RPMI7951 (cell line): ENCODE results near the gene LPCAT1. TPM values are rescaled to one million over a fixed set of nuclear protein-coding genes. Genes with fewer than 3 reads are reported as not detected.
"Not testable (repeated sequence)": the region's sequence is repeated elsewhere in the genome, so short reads cannot be mapped to it uniquely, and the experiment has no call there.

Experiments used
- DNase-seq: peaks from one replicate; pipeline ENCODE4 v3.0.0-alpha.2; 2012; ENCODE audit warnings: low read depth
- total RNA-seq: library from RNA; depleted of rRNA; stranded (reverse); fragments of >200 nt; shearing (Covaris generic); gene quantifications from 2 replicates; pipeline ENCODE4 v1.2.3, GENCODE V29; 2014

Gene LPCAT1
- total RNA-seq, 1 experiment from 2014 or later: 12.3 TPM

DNA sequence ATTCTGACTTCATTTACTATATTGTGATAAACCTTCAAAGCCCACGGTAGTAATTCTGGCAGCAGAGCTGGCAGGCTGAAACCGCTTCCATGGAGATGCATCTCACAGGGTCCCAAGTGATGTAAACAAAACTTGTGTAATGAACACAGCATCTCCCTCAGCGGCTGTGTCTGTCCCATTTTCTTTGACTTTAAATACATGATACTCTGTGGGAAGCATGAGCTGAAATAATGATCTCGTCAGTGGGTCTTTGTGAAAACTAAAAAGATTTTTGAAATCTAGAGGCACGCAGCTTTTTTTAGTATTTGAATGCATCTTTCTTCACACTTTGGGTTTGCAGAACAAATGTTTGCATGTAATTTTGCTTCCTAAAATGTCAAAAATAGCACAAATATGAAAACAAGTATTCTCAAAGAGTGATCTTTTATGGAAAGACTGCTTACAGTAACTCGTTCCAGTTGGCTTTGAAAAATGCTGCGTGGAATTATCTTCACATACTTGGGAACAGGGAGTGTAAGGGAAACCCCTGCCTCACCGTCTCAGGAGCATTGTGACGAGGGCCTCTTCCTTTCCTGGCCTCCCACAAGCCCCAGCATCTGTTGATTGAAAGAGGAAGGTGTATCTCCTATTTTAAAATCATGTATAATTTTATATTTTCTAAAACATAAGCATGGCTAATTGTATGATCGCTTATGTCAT is 18.1 kb upstream of the LPCAT1 start:
- DNase-seq: no peak

DNA sequence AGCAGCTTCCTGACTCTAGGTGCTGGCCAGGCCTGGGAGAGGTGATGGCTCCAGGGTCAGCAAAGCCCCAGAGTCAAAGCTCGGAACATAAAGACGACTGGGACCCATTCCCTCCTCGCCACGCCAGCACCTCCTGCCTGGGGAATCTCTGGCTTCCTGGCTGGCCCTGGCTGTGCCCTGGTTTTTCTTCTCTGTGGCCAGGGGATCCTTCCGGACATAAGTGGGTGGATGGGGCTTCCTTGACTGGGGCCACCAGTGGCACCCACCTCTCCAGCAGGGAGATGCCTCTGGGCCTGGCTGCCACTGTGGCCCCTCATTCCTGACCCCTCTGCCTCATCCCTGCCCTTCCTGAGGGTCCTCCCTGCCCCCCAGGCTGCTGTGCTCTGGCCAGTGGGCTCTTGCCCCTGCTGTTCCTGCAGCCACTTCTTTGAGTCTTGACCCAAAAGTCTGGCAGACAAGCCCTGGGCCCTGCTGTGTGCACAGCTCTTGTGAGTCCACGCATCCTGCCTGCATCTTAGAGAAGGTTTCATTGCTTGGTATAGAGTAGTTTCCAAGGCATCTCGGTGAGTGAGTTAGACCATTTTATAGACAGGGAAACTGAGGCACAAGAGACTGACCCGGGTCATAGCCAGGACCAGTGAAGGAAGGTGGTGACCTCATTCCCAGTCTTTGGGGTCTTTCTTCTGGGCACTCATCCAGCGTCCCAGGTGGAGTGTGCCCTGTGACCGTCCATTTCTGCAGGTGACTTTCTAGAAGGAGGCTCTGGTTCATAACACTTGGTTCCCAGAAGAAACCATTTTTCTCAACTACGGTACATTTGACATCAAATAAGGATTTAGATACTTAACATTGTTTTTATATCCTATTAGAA is 17.3 kb upstream of the LPCAT1 start:
- no peak for DNase-seq

DNA sequence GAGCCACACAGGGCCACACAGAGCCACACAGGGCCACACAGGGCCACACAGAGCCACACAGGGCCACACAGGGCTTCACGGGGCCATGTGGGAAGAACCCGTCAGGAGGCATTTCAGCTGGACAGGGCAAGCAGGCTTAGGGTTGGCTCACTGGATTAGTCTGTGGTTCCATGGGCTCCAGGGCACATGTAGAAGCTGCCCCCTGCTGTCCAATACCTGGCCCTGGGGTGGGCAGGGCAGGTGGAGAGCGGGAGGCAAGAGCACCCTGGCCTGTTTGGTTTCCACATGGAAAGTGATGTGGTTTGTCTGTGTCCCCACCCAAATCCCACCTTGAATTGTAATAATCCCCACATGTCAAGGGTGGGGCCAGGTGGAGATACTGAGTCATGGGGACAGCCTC is 16.4 kb upstream of the LPCAT1 start:
- DNase-seq: no peak

DNA sequence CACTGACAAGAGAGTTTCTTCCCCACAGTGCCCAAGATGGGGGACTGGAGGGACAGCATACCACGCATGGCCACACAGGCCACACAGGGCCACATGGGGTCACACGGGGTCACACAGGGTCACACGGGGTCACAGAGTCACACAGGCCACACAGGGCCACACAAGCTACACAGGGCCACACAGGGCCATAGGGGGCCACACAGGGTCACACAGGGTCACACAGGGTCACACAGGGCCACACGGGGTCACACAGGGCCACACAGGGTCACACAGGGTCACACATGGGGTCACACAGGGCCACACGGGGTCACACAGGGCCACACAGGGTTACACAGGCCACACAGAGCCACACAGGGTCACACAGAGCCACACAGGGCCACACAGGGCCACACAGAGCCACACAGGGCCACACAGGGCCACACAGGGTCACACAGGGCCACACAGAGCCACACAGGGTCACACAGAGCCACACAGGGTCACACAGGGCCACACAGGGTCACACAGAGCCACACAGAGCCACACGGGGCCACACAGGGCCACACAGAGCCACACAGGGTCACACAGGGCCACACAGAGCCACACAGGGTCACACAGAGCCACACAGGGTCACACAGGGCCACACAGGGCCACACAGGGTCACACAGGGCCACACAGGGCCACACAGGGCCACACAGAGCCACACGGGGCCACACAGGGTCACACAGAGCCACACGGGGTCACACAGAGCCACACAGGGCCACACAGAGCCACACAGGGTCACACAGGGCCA is 15.8 kb upstream of the LPCAT1 start:
- not testable (repeated sequence) for DNase-seq

DNA sequence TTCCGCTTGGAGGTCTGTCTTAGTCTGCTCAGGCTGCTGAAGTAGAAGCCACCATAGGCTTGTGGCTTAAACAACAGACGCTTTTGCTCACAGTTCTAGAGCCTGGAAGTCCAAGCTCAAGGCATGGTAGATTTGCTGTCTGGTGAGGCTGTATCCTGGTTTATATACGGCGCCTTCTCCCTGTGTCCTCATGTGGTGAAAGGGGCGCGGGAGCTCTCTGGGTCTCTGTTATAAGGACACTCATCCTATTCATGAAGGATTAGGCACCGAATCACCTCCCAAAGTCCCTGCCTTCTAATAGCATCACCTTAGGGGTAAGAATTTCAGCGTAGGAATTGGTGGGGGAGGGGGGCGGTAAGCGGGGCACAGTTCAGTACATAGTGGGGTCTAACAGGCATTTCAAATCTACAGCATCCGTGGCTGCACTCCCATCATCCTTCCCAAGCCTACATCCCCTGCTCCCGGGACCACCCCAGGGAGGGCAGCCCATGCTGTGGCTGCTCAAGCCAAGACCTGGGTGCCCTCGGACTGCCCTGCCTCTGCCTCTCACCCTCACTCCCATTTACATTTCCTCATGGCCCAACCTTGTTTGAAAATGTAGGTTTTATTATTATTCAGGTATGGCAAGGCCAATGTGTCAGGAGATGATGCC is 15.1 kb upstream of the LPCAT1 start:
- no peak for DNase-seq

DNA sequence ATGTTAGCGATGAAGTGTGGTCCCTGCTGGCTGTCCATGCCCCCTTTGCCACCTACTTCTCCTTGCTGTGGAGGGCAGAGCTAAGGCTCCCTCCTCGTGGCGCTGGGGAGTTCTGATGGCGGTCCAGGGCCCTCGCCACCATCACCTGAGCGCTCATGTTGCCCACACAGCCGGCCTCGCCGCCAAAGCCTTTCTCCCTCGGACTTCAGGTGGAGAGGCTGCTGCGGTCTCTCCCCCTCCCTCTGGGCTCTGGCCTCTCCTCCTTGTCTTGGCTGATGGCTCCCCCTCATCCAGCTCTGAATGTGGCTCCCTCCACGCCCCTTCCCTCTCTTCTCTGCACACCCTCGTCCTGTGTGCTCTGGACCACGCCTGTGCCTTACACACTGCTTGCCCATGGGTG is 14.5 kb upstream of the LPCAT1 start:
- no peak for DNase-seq

DNA sequence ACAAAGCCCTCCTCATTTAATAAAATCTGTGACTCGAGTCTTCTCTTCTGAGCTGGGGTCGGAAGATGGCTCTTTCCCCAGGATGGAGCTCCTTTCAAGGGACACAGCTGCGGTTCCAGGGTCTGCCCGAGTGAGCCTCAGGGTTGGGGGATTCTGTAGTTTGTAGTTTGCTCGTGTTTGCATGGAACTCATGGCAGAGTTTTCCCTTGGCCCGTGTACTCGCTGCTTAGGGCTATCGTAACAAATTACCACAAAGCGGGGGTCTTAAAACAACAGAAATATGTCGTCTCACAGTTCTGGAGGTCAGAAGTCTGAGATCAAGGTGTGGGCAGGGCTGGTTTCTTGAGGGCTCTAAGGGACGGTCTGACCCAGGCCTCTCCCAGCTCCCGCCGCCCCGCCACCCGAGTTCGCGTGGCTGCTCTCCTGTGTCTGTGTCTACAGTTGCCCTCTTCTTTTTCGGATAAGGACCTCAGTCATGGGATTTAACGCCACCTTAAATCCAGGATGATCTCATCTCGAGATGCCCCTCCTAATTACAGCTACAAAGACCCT is 13.9 kb upstream of the LPCAT1 start:
- DNase-seq: no peak

DNA sequence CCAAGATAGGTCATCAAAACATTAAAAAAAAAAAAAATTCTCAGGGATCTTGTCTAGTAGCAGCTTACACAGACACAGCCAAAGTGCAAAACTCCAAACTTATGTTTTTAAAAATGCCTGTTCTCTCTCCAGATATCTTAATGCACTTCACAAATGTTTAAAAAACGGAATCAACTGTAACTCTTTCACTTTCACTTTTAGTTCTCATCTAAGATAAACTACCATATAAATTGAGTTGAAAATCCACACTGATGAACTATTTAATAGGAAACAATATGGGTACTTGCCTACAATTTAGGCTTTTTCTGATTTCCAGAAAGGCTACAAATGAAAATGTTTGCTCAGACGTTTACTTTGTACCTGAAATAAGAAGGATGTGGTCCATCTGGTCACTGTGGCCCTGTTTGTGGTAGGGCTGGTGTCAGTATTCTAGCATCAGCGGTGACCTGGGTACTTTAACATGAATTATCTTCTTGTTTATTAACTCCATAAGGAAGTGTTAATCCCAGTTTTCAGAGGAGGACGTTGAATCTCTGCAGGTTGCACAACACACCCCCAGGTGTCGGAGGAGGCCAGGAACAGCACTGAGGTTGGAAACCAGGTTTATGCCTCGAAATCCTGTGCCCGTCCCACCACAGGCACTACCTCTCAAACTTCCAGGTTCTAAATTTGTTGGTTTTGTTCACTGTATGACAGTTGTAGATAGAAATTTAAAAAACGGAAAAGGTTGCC is 13.3 kb upstream of the LPCAT1 start:
- DNase-seq: no peak

DNA sequence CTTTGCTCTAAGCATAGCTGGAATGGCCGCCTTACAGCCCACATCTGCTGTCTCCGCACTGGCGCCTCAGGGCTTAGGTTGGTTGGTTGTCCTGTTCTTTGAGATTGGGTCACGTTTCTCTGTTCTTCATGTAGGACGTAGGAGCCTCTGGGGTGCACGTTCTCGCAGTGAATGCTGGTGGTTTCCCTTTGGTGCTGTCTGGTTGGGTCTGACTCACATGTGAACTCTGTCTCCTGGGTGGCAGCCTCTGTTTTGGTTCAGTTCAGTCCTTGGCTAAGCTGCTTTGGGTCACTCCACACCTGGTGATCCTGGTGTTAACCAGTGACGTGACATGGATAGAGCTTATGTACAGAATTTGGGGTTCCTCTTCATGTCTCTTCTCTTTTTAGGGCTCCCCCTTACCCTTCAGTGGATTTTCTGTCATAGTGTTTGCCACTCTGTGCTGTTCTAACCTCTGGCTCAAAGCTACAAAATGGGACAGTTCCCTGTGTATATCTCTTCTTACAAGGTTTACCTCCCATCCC is 12.6 kb upstream of the LPCAT1 start:
- peak; percentile 31 for DNase-seq

DNA sequence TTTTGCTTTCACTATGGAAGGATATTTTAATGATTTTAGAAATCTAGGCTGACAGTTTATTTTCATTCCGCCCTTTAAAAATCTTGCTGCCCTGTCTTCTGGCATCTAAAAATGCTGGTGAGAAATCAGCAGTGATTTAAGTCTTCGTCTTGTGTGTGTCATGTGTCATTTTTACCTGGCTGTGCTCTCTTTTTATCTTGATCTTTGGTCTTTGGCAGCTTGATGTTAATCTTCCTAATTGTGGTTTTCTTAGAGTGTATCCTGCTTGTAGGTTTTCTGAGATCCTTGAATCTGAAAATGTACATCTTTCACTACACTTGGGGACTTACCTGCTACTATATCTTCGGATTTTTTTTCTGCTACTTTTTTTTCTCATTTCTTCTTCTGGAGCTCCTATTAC is 11.9 kb upstream of the LPCAT1 start:
- no peak for DNase-seq

DNA sequence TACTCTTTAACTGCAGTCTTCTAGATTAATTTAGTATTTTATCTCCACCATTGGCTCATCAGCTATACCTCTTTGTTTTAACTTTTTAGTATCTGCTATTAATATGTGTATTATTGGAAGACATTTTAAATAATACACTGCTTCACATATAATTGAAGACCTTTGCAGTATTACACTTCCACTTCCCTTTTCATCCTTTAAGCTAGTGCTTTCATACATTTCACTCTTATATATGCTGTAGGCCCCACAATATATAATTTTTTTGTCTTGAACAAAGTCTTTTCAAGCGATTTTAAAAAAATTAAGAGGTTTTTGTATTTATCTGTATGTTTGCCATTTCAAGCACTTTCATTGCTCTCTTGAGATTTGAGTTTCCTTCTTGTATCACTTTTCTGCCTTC is 8.6 kb upstream of the LPCAT1 start:
- no peak for DNase-seq

DNA sequence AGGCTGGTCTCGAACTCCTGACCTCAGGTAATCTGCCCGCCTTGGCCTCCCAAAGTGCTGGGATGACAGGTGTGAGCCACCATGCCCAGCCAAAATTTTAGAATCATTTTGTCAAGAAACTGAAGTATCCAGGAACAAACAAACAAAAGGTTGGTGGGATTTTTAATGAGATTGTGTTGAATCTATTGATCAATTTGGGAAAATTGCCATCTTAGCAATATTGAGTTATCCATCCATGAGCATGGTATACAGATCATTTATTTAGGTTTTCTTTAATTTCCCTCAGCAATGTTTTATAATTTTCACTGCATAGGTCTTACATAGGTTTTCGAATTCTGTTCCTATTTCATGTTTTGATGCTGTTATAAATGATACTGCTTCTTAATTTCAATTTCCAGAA is 5.7 kb upstream of the LPCAT1 start:
- no peak for DNase-seq

DNA sequence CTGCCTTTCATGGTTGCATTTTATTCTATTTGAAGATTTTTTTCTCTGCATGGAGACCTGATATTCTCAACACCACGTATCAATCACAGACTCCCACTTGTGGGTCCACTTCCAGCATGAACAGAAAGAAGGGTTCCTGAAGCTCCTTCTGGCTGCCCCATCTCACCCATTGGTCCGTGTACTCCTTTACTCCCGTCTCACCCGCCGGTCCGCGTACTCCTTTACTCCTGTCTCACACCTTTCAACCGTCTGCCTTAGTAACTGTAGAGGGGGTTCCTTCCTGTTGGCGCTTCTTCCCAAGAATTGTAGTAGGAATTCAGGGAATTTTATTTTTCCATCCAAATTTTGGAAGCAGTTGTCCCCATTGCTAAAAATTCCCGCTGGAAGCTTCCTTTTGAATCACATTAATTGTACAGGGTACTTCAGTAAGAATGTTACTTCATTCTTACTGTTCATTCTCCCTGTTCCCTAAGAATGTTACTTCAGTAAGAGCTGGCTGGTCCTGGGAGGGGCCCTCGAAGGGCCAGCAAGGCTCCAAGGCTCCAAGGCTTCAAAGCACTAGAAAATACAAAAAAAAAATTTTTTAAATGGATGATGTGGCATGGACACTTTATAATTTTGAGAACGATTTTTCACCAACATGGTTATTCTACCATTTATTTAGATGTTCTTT is 3.9 kb upstream of the LPCAT1 start:
- no peak for DNase-seq

DNA sequence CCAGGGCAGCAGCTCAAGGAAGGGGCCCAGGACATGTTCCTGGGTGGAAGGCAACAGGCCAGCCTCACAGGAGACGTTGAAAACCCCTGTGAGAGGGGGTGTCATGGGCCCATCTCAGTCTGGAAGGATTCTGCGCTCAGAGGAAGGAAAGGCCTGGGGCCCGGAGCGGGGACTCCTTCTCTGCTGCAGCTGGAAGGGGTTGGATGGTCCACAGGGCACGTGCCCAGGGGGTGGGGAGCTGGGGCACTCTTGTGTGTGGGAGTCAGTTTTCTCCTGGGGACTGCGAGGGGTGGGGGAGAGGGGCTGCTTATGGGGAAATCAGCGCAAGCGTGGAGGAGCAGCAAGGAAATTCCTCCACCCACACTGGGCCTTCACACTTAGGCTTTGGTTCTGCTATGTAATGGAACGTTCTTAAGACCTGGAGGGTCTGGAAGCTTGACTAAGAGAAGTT is 2.9 kb upstream of the LPCAT1 start:
- no peak for DNase-seq

DNA sequence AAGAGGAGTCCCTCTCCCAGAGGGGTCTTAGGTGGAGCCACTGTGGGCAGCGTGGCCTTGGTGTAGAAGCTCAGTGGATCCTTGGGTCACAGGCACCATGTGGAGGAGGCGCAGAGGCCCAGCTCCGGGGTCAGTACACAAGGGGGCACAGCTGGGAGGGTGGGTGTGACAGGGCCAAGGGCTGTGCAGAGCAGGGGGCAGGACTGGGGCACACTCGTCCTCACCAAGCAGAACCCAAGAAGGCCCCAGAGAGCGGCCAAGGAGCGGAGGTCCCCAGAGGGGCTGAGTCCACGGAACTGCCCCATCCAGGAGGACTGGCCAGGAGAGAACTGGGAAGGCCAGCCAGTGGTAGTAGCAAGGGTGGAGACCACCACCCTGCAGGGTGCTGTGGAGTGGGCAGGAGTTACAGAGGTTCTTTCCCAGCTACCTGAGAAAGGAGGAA is 2.5 kb upstream of the LPCAT1 start:
- no peak for DNase-seq

DNA sequence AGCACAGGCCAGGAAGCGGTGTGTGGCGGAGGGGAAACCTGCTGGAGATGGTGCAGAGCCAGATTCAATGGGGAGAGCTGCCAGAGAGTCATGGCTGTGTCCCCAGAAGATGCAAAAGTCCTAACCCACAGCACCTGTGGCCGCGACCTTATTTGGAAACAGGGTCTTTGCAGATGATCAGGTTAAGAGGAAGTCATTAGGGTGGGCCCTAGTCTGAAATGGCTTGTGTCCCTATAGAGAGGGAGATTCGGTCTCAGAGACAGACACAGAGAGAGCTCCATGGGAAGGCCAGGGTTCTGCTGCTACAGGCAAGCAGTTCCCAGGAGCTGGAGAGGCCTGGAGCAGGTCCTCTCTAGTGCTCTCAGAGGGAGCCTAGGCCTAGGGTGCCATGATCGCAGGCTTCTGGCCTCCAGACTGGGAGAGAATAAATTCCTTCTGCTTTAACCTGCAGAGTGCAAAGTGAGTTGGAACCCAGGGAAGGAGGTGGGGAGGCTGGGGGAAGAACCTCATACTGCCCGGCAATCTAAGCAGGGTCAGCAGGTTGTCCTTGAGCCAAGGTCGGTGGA is 1.9 kb upstream of the LPCAT1 start:
- no peak for DNase-seq

DNA sequence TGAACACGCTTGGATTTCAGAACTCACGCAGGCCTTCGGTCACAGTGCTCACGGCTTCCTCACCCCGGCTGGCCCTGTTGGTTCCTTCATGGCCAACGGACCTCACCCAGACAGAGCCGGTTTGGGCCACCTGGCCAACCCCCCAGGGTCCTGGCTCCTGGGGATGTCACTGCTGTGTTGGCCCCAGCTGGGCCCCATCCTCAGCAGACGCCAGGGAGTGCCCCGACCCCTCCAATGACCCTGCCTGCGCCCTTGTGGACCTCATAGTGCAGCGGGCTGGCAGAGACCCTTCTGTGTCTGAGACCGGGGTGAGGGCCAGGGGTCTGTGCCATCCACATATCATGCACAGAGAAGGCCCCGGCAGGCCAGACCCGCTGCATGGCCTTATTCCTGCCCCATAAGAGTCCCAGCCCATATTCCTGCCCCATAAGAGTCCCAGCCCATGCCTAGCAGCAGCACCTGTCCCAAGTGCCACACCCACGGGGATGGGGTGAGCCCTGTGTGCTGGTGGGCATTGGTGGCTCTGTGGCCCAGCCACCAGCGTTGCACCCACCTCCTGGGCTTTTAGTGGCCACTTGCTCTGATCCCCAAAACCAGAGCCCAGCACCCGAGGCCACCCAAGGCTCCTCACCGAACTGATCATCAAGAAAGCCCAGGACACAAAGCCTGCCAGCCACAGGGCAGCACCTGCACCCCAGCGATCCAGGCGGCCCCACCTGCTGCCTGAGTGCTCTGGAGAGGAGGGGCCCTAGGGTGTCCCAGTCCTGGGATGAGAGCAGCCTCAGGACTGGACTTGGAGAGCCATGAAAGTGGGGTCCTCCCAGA is 1.3 kb upstream of the LPCAT1 start:
- no peak for DNase-seq

DNA sequence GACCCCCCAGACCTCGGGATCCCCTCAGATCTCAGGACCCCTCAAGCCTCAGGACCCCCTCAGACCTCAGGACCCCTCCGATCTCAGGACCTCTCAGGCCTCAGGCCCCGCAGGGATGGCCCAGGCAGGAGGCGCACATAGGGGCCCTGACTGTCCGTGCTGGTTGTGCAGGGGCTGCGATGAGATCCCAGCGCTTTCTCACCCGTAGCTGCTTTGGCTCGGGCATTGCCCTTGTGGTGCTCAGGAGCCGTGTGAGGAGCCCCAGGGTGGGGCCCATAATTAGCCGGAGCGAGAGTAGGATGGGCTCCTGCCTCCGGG is 680 bp upstream of the LPCAT1 start:
- DNase-seq: no peak

DNA sequence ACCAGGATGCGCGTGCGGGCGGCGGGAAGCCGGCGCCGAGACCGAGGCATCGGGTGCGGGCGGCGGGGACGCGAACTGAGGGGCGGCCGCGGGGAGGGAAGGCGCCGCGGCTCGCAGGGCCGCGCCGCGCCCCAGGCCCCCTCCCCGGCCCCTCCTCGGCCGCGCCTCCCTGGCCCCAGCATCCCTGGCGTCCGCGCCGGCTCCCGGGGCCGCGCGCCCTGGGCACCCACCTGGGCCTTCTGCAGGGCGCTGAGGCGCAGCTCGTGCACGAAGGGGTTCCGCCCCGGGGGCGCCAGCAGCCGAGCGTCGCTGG is 324 bp downstream of the LPCAT1 start:
- no peak for DNase-seq
